ENCODE data around the gene MYH14. TPM values are rescaled to one million over a fixed set of nuclear protein-coding genes. Genes with fewer than 3 reads are reported as not detected.

MYH14 gene
- total RNA-seq, 1 donor from 2014 or later, result not detected

GRCh38 chr19:50292216-50292827, 88.9 kb downstream of the MYH14 start:
- Mint-ChIP-seq H3K4me3 (no peak overlapping the region), H3K9me3 (peaks cover 8% of the 10 kb centered on the region), H3K27me3 (peaks cover 35% of the 10 kb centered on the region), H3K36me3 (ENCODE audit: low read depth) (no peaks in the 10 kb centered on the region), H3K4me1 (no peaks in the 10 kb centered on the region), H3K27ac (no peak overlapping the region)
- ATAC-seq (ENCODE audit: low read depth) (no peak), DNase-seq (no peak)
- ChIA-PET CTCF (no interaction called here), POLR2A (no interaction called here)
- intact Hi-C loops (cut with micrococcal nuclease), result no loop called here
- no peak for TF ChIP-seq CTCF (IDR thresholded peaks at IDR 0.05)

GRCh38 chr19:50293263-50294004, 90.0 kb downstream of the MYH14 start:
- H3K9me3 Mint-ChIP-seq, result peaks cover 2% of the 10 kb centered on the region
- H3K36me3 Mint-ChIP-seq (ENCODE audit: low read depth), result no peaks in the 10 kb centered on the region
- H3K4me1 Mint-ChIP-seq, result no peaks in the 10 kb centered on the region
- ATAC-seq (ENCODE audit: low read depth) (no peak), DNase-seq (no peak)
- CTCF ChIA-PET, result no interaction called here
- TF ChIP-seq CTCF (IDR thresholded peaks at IDR 0.05), result no peak
- H3K4me3 Mint-ChIP-seq, result no peak overlapping the region
- POLR2A ChIA-PET, result no interaction called here
- H3K27me3 Mint-ChIP-seq, result peaks cover 29% of the 10 kb centered on the region
- no peak overlapping the region for H3K27ac Mint-ChIP-seq
- intact Hi-C loops (cut with micrococcal nuclease), result no loop called here

- Mint-ChIP-seq H3K4me1 (no peaks in the 10 kb centered on the region), H3K27ac (no peak overlapping the region), H3K36me3 (ENCODE audit: low read depth) (no peaks in the 10 kb centered on the region), H3K4me3 (no peak overlapping the region), H3K27me3 (peaks cover 18% of the 10 kb centered on the region), H3K9me3 (no peaks in the 10 kb centered on the region)
- POLR2A ChIA-PET, result no interaction called here
- TF ChIP-seq CTCF (IDR thresholded peaks at IDR 0.05), result no peak
- CTCF ChIA-PET, result no interaction called here
- no peak for ATAC-seq (ENCODE audit: low read depth)
- intact Hi-C loops (cut with micrococcal nuclease), result no loop called here
- DNase-seq, result no peak
These were observed 96.6 kb downstream of the MYH14 start for GRCh38 chr19:50300051-50300450.

GRCh38 chr19:50300814-50301606, 97.6 kb downstream of the MYH14 start:
- ATAC-seq (ENCODE audit: low read depth) (peak; percentile 64), DNase-seq (no peak)
- H3K4me1 Mint-ChIP-seq, result no peaks in the 10 kb centered on the region
- ChIA-PET POLR2A (interaction anchor here (0.6 kb wide), 2 partner anchors 114 to 416 kb away, joined by 3 to 5 read pairs; no protein-coding TSS in a partner anchor), CTCF (no interaction called here)
- H3K36me3 Mint-ChIP-seq (ENCODE audit: low read depth), result no peaks in the 10 kb centered on the region
- no peaks in the 10 kb centered on the region for H3K9me3 Mint-ChIP-seq
- no peak overlapping the region for H3K4me3 Mint-ChIP-seq
- no peak overlapping the region for H3K27ac Mint-ChIP-seq
- intact Hi-C loops (cut with micrococcal nuclease), result no loop called here
- TF ChIP-seq CTCF (IDR thresholded peaks at IDR 0.05), result no peak
- peaks cover 18% of the 10 kb centered on the region for H3K27me3 Mint-ChIP-seq

GRCh38 chr19:50301607-50301971, 98.2 kb downstream of the MYH14 start:
- ChIA-PET POLR2A (interaction anchor here (0.6 kb wide), 1 partner anchor 416 kb away, joined by 3 read pairs; no protein-coding TSS in a partner anchor), CTCF (no interaction called here)
- DNase-seq (no peak), ATAC-seq (ENCODE audit: low read depth) (no peak)
- TF ChIP-seq CTCF (IDR thresholded peaks at IDR 0.05), result no peak
- Mint-ChIP-seq H3K4me3 (no peak overlapping the region), H3K27ac (no peak overlapping the region), H3K36me3 (ENCODE audit: low read depth) (no peaks in the 10 kb centered on the region), H3K4me1 (no peaks in the 10 kb centered on the region), H3K27me3 (peaks cover 18% of the 10 kb centered on the region), H3K9me3 (no peaks in the 10 kb centered on the region)
- intact Hi-C loops (cut with micrococcal nuclease), result no loop called here
